ENCODE measurements around the gene EFNB3. TPM values are rescaled to one million over a fixed set of nuclear protein-coding genes. Genes with fewer than 3 reads are reported as not detected.

The EFNB3 gene
- total and polyA plus RNA-seq, 12 donors = 0.26 to 4.3 (median 1.2) TPM; not detected in 1

DNA sequence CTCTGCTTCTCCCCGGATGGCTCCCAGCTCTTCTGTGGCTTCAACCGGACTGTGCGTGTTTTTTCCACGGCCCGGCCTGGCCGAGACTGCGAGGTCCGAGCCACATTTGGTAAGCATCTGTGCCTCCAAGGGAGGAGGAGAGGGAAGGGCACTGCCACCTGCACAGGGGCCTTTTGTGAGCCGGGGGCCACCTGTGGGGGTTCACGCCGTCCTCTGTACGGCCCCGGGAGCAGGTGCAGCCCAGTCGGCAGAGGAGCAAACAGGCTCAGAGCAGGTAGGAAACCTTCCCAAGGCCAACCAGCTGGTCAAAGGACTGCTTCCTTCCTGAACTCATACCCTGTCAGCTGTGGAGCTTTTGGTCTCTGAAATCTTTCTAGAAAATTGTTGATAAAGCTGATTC lies 3.3 kb upstream of the EFNB3 start:
- intact Hi-C loops (cut with DNase I) = loop anchor here in 1 of 2 donors (10.0 kb wide), 2 partner anchors 73 to 263 kb away; no protein-coding TSS in a partner anchor
- no peak overlapping the region for H3K4me3 ChIP-seq
- no peak overlapping the region for H3K27ac ChIP-seq
- H3K9me3 ChIP-seq (replicated peaks in 1 of 3) = no peaks in the 10 kb centered on the region
- WGBS, 4 donors = 94 to 100% (median 97%) methylated on average over 4 to 14 of the region's 14 CpGs
- H3K27me3 ChIP-seq = peaks cover 17% of the 10 kb centered on the region
- DNase-seq = no peak
- TF ChIP-seq CTCF (IDR thresholded peaks at IDR 0.05) (no peak), POLR2A (IDR thresholded peaks at IDR 0.05) (no peak)
- H3K4me1 ChIP-seq (replicated peaks in 1 of 2) = peaks cover 9 to 11% of the 10 kb centered on the region in 2 donors
- H3K36me3 ChIP-seq (replicated peaks in 1 of 2) = peaks cover 0 to 6% of the 10 kb centered on the region in 2 donors

DNA sequence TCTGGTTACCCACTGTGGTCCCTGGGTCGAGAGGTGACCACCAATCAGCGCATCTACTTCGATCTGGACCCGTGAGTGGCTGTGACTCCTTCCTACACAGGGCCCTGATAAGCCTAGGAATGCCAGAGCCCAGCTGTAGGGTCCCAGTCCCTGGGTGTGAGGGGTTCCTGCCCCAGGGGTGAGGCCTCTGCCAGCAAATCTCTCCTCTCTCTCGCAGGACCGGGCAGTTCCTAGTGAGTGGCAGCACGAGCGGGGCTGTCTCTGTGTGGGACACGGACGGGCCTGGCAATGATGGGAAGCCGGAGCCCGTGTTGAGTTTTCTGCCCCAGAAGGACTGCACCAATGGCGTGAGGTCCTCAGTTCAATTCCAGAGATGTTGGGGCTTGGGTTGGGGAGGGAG lies 2.2 kb upstream of the EFNB3 start:
- no peak overlapping the region for H3K4me3 ChIP-seq
- H3K27me3 ChIP-seq = peaks cover 17% of the 10 kb centered on the region
- TF ChIP-seq CTCF (IDR thresholded peaks at IDR 0.05) (no peak), POLR2A (IDR thresholded peaks at IDR 0.05) (no peak)
- peaks cover 9 to 11% of the 10 kb centered on the region in 2 donors for H3K4me1 ChIP-seq (replicated peaks in 1 of 2)
- H3K36me3 ChIP-seq (replicated peaks in 1 of 2) = peaks cover 0 to 6% of the 10 kb centered on the region in 2 donors
- no peak for DNase-seq
- no peak overlapping the region for H3K27ac ChIP-seq
- H3K9me3 ChIP-seq (replicated peaks in 1 of 3) = no peaks in the 10 kb centered on the region
- intact Hi-C loops (cut with DNase I) = loop anchor here in 1 of 2 donors (10.0 kb wide), 2 partner anchors 72 to 262 kb away; no protein-coding TSS in a partner anchor
- 92 to 98% (median 96%) methylated on average over 9 to 13 of the region's 13 CpGs for WGBS, 4 donors

GRCh38 chr17:7703584-7704479 lies 1.2 kb upstream of the EFNB3 start:
- H3K4me1 ChIP-seq (replicated peaks in 1 of 2) = peaks cover 9 to 11% of the 10 kb centered on the region in 2 donors
- peaks cover 17% of the 10 kb centered on the region for H3K27me3 ChIP-seq
- H3K9me3 ChIP-seq (replicated peaks in 1 of 3) = no peaks in the 10 kb centered on the region
- intact Hi-C loops (cut with DNase I) = loop anchor here in 1 of 2 donors (10.0 kb wide), 2 partner anchors 71 to 261 kb away; no protein-coding TSS in a partner anchor
- 26 to 42% (median 39%) methylated on average over 19 to 24 of the region's 24 CpGs for WGBS, 4 donors
- peak in 2 of 7 donors; percentile 3 to 72 for DNase-seq
- no peak overlapping the region for H3K27ac ChIP-seq
- no peak overlapping the region for H3K4me3 ChIP-seq
- H3K36me3 ChIP-seq (replicated peaks in 1 of 2) = peaks cover 0 to 6% of the 10 kb centered on the region in 2 donors
- TF ChIP-seq CTCF (IDR thresholded peaks at IDR 0.05) (no peak), POLR2A (IDR thresholded peaks at IDR 0.05) (no peak)
